ENCODE results near the gene APBA2. TPM values are rescaled to one million over a fixed set of nuclear protein-coding genes. Genes with fewer than 3 reads are reported as not detected.

The APBA2 gene
- total and polyA plus RNA-seq, 3 donors from 2014 or later: 18.5 to 37.7 (median 29.5) TPM

DNA sequence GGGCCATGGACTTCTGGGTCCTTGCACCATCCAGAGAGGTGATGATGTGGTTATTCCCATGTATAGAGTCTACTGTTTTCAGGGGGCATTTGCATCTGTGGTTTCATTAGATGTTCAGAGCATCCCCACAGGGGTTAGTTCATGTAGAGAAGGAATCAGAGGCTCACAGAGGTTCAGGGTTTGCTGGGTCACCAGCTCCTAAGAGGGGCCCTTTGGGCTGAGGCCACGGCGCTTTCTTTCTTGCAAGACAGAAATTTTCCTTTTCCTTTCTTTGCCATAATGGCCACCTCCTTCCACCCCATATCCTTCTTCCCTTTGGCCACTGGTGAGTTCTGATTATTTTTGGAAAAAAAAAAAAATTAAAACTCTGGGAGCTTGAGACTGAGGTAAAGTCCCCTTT is 62.3 kb downstream of the APBA2 start:
- 90 to 94% methylated on average over 2 of the region's 2 CpGs for WGBS, 2 donors
- Histone ChIP-seq H3K27ac (no peak overlapping the region), H3K36me3 (ENCODE audit: low read depth, missing control alignments) (no peaks in the 10 kb centered on the region), H3K27me3 (no peaks in the 10 kb centered on the region), H3K4me3 (no peak overlapping the region), H3K9me3 (no peaks in the 10 kb centered on the region), H3K4me1 (no peaks in the 10 kb centered on the region)
- intact Hi-C loops (cut with DNase I; ENCODE audit: low total_unique reads): no loop called here
- DNase-seq: no peak
- TF ChIP-seq, protein P1, sequence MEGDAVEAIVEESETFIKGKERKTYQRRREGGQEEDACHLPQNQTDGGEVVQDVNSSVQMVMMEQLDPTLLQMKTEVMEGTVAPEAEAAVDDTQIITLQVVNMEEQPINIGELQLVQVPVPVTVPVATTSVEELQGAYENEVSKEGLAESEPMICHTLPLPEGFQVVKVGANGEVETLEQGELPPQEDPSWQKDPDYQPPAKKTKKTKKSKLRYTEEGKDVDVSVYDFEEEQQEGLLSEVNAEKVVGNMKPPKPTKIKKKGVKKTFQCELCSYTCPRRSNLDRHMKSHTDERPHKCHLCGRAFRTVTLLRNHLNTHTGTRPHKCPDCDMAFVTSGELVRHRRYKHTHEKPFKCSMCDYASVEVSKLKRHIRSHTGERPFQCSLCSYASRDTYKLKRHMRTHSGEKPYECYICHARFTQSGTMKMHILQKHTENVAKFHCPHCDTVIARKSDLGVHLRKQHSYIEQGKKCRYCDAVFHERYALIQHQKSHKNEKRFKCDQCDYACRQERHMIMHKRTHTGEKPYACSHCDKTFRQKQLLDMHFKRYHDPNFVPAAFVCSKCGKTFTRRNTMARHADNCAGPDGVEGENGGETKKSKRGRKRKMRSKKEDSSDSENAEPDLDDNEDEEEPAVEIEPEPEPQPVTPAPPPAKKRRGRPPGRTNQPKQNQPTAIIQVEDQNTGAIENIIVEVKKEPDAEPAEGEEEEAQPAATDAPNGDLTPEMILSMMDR (IDR thresholded peaks at IDR 0.05): no peak
- no peak for TF ChIP-seq POLR2A (IDR thresholded peaks at IDR 0.05)

DNA sequence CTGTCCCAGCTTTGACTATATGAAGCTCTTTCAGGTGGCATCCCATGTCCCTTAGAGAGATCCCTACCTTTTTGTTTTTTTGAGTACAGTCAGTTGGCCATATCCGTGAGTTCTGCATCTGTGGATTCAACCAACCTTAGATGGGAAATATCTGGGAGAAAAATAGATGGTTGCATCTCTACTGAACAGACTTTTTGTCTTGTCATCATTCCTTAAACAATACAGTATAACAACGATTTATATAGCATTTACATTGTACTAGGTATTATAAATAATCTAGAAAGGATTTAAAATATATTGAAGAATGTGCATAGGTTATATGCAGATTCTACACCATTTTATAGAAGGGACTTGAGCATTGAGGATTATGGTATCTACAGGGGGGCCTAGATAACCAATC is 65.1 kb downstream of the APBA2 start:
- Histone ChIP-seq H3K36me3 (ENCODE audit: low read depth, missing control alignments) (no peaks in the 10 kb centered on the region), H3K4me1 (no peaks in the 10 kb centered on the region), H3K27me3 (no peaks in the 10 kb centered on the region), H3K9me3 (no peaks in the 10 kb centered on the region), H3K27ac (no peak overlapping the region), H3K4me3 (no peak overlapping the region)
- DNase-seq: no peak
- intact Hi-C loops (cut with DNase I; ENCODE audit: low total_unique reads): no loop called here
- TF ChIP-seq POLR2A (IDR thresholded peaks at IDR 0.05): no peak
- TF ChIP-seq, protein P1 (IDR thresholded peaks at IDR 0.05): no peak
- WGBS, 2 donors: 94 to 97% methylated on average over 2 of the region's 2 CpGs

DNA sequence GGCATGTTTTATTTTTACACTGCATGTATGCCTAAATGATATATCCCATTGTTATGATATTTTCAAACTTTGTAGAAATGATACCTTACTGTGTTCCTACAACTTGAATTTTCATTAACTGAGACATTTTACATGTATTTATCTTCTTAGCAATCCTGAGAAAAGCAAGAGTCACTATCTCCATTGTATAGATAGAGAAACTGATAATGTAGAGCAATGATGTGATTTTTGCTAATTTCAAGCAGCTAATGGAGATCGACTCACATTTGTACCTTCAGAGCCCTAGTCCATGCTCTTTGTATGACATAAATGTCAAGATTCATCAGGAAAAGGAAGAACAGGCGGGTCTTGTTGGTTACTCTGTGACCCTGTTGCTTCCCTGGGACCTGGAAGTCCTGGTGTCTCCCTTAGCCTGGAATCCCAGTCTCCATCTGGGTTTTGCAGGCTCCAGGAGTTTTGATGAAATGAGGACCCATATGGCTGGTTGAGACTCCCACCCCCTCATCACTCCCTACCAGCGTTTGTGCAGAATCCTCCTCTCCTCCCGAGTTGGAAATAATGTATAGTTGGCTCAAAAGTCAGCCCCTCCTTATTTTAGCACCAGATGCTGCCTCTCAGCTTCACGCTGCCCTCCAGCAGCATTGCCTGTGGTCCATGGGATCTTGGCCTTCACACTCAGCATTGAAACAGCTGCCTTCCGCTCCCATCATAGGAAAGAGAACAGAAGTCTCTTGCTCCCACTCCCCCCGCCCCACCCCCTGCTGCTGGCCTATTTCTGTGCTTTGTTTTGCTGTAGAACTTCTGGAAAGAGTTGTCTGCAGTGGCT is 67.1 kb downstream of the APBA2 start:
- Histone ChIP-seq H3K36me3 (ENCODE audit: low read depth, missing control alignments) (no peaks in the 10 kb centered on the region), H3K4me3 (no peak overlapping the region), H3K9me3 (no peaks in the 10 kb centered on the region), H3K4me1 (no peaks in the 10 kb centered on the region), H3K27ac (no peak overlapping the region), H3K27me3 (no peaks in the 10 kb centered on the region)
- intact Hi-C loops (cut with DNase I; ENCODE audit: low total_unique reads): no loop called here
- no peak for TF ChIP-seq POLR2A (IDR thresholded peaks at IDR 0.05)
- DNase-seq: no peak
- WGBS, 2 donors: 69% methylated on average over 7 of the region's 7 CpGs

DNA sequence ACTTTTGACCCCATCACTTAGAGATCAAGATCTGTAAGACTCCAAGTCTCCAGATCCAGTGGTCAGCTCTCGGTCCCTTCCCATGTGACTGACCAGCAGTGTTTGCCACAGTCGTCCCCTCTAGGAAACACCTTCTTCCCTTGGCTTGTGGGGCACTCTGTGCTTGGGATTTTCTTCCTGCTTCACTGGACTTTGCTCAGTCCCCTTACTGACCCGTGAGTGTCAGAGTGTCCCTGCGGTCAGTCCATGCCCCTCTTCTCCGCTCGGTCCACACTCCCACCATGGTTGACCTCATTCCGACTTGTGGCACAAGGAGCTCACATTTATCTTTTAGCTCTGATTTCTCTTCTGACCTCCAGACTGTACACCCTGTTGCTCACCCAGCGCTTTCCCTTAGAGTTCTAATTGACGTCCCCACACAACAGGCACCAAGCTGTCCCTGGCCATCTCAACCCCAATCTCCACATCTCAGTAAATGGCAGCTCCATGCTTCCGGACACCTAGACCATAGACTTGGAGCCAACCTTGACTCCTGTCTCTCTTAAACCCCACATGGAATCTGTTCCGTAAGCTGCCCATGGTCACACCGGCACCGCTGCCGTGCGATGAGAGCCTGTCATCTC is 67.9 kb downstream of the APBA2 start:
- H3K9me3 ChIP-seq: no peaks in the 10 kb centered on the region
- WGBS, 2 donors: 85 to 91% methylated on average over 15 of the region's 15 CpGs
- no peaks in the 10 kb centered on the region for H3K36me3 ChIP-seq (ENCODE audit: low read depth, missing control alignments)
- no peak for DNase-seq
- no peak overlapping the region for H3K27ac ChIP-seq
- TF ChIP-seq POLR2A (IDR thresholded peaks at IDR 0.05): no peak
- TF ChIP-seq, protein P1 (IDR thresholded peaks at IDR 0.05): no peak
- no peak overlapping the region for H3K4me3 ChIP-seq
- no peaks in the 10 kb centered on the region for H3K27me3 ChIP-seq
- H3K4me1 ChIP-seq: no peaks in the 10 kb centered on the region
- intact Hi-C loops (cut with DNase I; ENCODE audit: low total_unique reads): no loop called here

DNA sequence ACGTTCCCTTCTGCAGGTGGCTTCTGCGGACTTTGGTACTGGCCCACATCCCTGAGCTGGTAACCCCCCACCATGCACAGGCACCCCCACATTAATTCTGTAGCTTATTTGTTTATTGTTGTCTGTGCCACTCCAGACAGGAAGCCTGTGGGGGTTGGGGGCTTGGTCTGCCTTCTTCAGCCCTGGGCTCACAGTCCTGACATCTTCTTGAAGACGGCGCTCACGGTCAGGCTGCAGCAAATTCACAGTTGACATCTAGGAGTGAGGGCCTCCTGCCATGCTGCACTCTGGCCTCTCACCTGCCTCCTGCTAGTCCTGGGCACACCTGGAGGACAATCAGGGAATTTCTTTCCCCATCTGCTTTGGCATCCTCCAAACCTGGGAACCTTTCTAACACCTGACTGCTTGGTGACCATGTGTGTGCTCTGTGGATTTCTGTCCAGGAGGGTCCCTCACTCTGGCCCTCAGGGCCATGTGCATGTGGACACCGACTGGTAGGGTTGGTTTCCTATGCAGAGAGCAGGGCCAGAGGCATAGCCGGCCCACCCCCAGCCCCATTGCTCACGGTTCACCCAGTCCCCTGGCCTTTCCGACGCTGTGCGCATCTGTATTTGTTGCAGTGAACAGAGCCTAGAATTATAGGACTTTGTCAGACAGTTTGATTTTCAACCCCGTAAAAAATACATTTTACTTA is 68.8 kb downstream of the APBA2 start:
- H3K4me1 ChIP-seq: no peaks in the 10 kb centered on the region
- no peaks in the 10 kb centered on the region for H3K36me3 ChIP-seq (ENCODE audit: low read depth, missing control alignments)
- DNase-seq: no peak
- H3K9me3 ChIP-seq: no peaks in the 10 kb centered on the region
- TF ChIP-seq POLR2A (IDR thresholded peaks at IDR 0.05): no peak
- TF ChIP-seq, protein P1 (IDR thresholded peaks at IDR 0.05): no peak
- intact Hi-C loops (cut with DNase I; ENCODE audit: low total_unique reads): no loop called here
- H3K4me3 ChIP-seq: no peak overlapping the region
- H3K27ac ChIP-seq: no peak overlapping the region
- H3K27me3 ChIP-seq: no peaks in the 10 kb centered on the region
- WGBS, 2 donors: 87 to 89% methylated on average over 12 of the region's 12 CpGs
